K562 (cell line): ENCODE results near the gene ARHGEF16. TPM values are rescaled to one million over a fixed set of nuclear protein-coding genes. Genes with fewer than 3 reads are reported as not detected.

Source experiments
- ATAC-seq: fragments of 200-7000 bp; cut with Tn5 transposase; 3 replicates; pipeline ENCODE4 v1.9.1; 2020; ENCODE audit warnings: moderate library complexity
- BruUV-seq: library from RNA; stranded (reverse); fragments of 400-500 nt; replicated peaks from 2 replicates; lab custom pipeline; 2021; lab: Mats Ljungman, UMichigan
- CTCF ChIA-PET: fragments of 300-600 bp; formaldehyde crosslinking; extraction: SDS; loops from one replicate; lab custom pipeline; 2021; ENCODE audit warnings: low intra/inter-chr PET ratio; lab: Yijun Ruan, JAX
- POLR2A ChIA-PET: fragments of 300-600, 350-650 bp; sonication (Branson Sonifier 250); formaldehyde crosslinking; extraction: SDS; loops from one replicate; lab custom pipeline; 2021; ENCODE audit warnings: antibody characterized with exemption, inconsistent platforms; lab: Yijun Ruan, JAX
- DNase-seq, 4 experiments: peaks; one replicate each; pipeline versions ENCODE4 v3.0.0 to v3.0.0-alpha.2; 2011 to 2018; ENCODE audit warnings: low spot score in 3 of 4, mixed read lengths in 3 of 4; ENCODE audit errors: extremely low read depth in 1 of 4
- FAIRE-seq: peaks from 2 replicates; lab custom pipeline; 2011; peaks lifted over from hg19 to GRCh38; lab: Jason Lieb, UNC
- H2AFZ ChIP-seq: 2 replicates; pipeline ENCODE4 v1.6.0; 2011; ENCODE audit warnings: low read depth, low read length, control low read depth, inconsistent platforms
- H3K27ac ChIP-seq: fragments of 200-600 bp; 3 replicates; pipeline ENCODE4 v1.8.0; 2011; ENCODE audit warnings: low read depth, mild to moderate bottlenecking, control low read depth, inconsistent platforms, low read length, moderate library complexity, mixed read lengths; ENCODE audit errors: extremely low read depth
- H3K27me3 ChIP-seq, 2 experiments: fragments of 300-600 bp in 1 of 2; 2 replicates in 1 of 2; 3 replicates in 1 of 2; pipeline versions ENCODE4 v1.6.0 to v1.8.0; 2011; ENCODE audit warnings: inconsistent platforms in 2 of 2, low read length in 2 of 2, mild to moderate bottlenecking in 1 of 2, mixed read lengths in 1 of 2, moderate library complexity in 1 of 2; ENCODE audit not compliant: control insufficient read depth in 2 of 2, insufficient read depth in 2 of 2
- H3K36me3 ChIP-seq: fragments of 300-600 bp; 3 replicates; pipeline ENCODE4 v1.8.0; 2011; ENCODE audit warnings: mild to moderate bottlenecking, low read length, inconsistent platforms; ENCODE audit not compliant: control insufficient read depth, insufficient read depth
- H3K4me1 ChIP-seq, 2 experiments: fragments of 200-600 bp in 1 of 2; replicated peaks in 1 of 2; 2 replicates in 1 of 2; 3 replicates in 1 of 2; pipeline versions ENCODE4 v1.5.1 to v1.8.0; 2011; ENCODE audit warnings: inconsistent platforms in 2 of 2, low read length in 2 of 2, mild to moderate bottlenecking in 1 of 2, mixed read lengths in 1 of 2, moderate library complexity in 1 of 2; ENCODE audit not compliant: control insufficient read depth in 2 of 2, insufficient read depth in 2 of 2
- H3K4me2 ChIP-seq: 2 replicates; pipeline ENCODE4 v1.6.1; 2011; ENCODE audit warnings: low read length, control low read depth, inconsistent platforms, mixed read lengths; ENCODE audit not compliant: insufficient read depth
- H3K4me3 ChIP-seq: fragments of 200-600 bp; sonication (generic), shearing (Covaris generic); 2 replicates; pipeline ENCODE4 v1.5.1; 2016; ENCODE audit warnings: control low read depth, inconsistent platforms
- H3K79me2 ChIP-seq: fragments of 200-600 bp; 3 replicates; pipeline ENCODE4 v1.8.0; 2011; ENCODE audit warnings: low read length, inconsistent platforms; ENCODE audit not compliant: control insufficient read depth, insufficient read depth
- H3K9ac ChIP-seq, 2 experiments: 2 replicates each; pipeline versions ENCODE4 v1.6.0 to v1.6.1; 2011; ENCODE audit warnings: low read depth in 2 of 2, low read length in 2 of 2, control low read depth in 1 of 2, inconsistent platforms in 1 of 2, mild to moderate bottlenecking in 1 of 2, mixed read lengths in 1 of 2; ENCODE audit not compliant: insufficient read depth in 1 of 2
- H3K9me1 ChIP-seq: one replicate; pipeline ENCODE4 v1.6.0; 2011; ENCODE audit warnings: inconsistent platforms, mild to moderate bottlenecking, low read length, moderate library complexity; ENCODE audit not compliant: control insufficient read depth, insufficient read depth
- H3K9me3 ChIP-seq: replicated peaks from 2 replicates; pipeline ENCODE4 v1.5.1; 2011; ENCODE audit warnings: low read depth, low read length, inconsistent platforms; ENCODE audit not compliant: control insufficient read depth, insufficient read depth
- H4K20me1 ChIP-seq: replicated peaks from 2 replicates; pipeline ENCODE4 v1.6.1; 2011; ENCODE audit warnings: low read length, inconsistent platforms, mixed read lengths; ENCODE audit not compliant: control insufficient read depth, insufficient read depth
- NEUROD1 ChIP-seq: fragments of 150-350 bp; IDR thresholded peaks from 2 replicates; pipeline ENCODE4 v1.6.1; 2014; ENCODE audit warnings: borderline replicate concordance, low read length, low read depth; ENCODE audit not compliant: partially characterized antibody
- NR0B1 ChIP-seq: fragments of 450-650 bp; IDR thresholded peaks from one replicate; pipeline ENCODE4 v1.6.1; 2018; ENCODE audit warnings: mild to moderate bottlenecking, moderate library complexity; ENCODE audit not compliant: partially characterized antibody
- UBTF ChIP-seq, 2 experiments: IDR thresholded peaks; 2 replicates each; pipeline ENCODE4 v1.6.1; 2012; ENCODE audit warnings: improper control_type of control experiment in 2 of 2, low read depth in 2 of 2, low read length in 2 of 2, borderline replicate concordance in 1 of 2
- WGBS: fragments of 100-300 bp; shearing (Covaris generic); methylation state at CpG from one replicate; pipeline ENCODE4 v1.1.6; 2016; ENCODE audit warnings: low coverage, mixed read lengths; ENCODE audit not compliant: insufficient coverage; ENCODE audit errors: missing lambda C conversion rate; 5-methylcytosine and 5-hydroxymethylcytosine counted together
- in situ Hi-C: fragments of 300-500 bp; cut with MboI; formaldehyde crosslinking; loops from 4 replicates; pipeline ENCODE4 v1.15.0; 2018; ENCODE audit warnings: inconsistent platforms, mixed read lengths
- intact Hi-C: fragments of 100-400 bp; cut with micrococcal nuclease; formaldehyde crosslinking; loops from 2 replicates; pipeline ENCODE4 v1.14.2; 2022
- polyA plus RNA-seq, 8 experiments: library from polyadenylated mRNA; depleted of rRNA in 4 of 8; stranded (reverse) in 5 of 8; unstranded in 3 of 8; fragments of >200 nt; fragmentation: Nextera tagmentation in 2 of 8; fragmentation: Illumina TruSeq in 1 of 8; extraction: Ambion mirVana in 2 of 8; extraction: Trizol in 1 of 8; gene quantifications; 2 replicates each; pipeline versions ENCODE4 v1.2.1 to v1.2.3, GENCODE V29; 2011 to 2014; ENCODE audit warnings: inconsistent platforms in 1 of 8, missing spikeins in 1 of 8
- total RNA-seq, 7 experiments: library from RNA; depleted of rRNA in 6 of 7; stranded (reverse); fragments of >200 nt in 6 of 7; fragmentation: Illumina TruSeq in 2 of 7; extraction: Trizol in 2 of 7; gene quantifications; 2 replicates each; pipeline versions ENCODE4 v1.2.1 to v1.2.3, GENCODE V29; 2011 to 2021; ENCODE audit warnings: low replicate concordance in 1 of 7

The ARHGEF16 gene
- total and polyA plus RNA-seq, 9 of the 15 experiments (the other 6 are each of a cell fraction or from before 2014, with no cell fraction given) = 0.15 to 1.2 (median 0.49) TPM; not detected in 2

GRCh38 chr1:3522564-3523265, 68.2 kb downstream of the ARHGEF16 start:
- Histone ChIP-seq H2AFZ (no peak overlapping the region), H3K4me1 (peaks cover 0 to 34% of the 10 kb centered on the region in 2 experiments; a peak in 2 of 5 replicates), H3K9me3 (no peaks in the 10 kb centered on the region; the same call in 1 of the 2 replicates), H3K79me2 (no peaks in the 10 kb centered on the region), H3K27me3 (peaks cover 13 to 69% of the 10 kb centered on the region in 2 experiments; a peak in 3 of 5 replicates), H3K4me2 (no peak overlapping the region), H3K27ac (no peak overlapping the region), H3K4me3 (no peak overlapping the region), H3K9ac (no peak overlapping the region; a peak in 1 of 4 replicates), H3K9me1 (no peaks in the 10 kb centered on the region), H3K36me3 (no peaks in the 10 kb centered on the region), H4K20me1 (peaks cover 16% of the 10 kb centered on the region)
- FAIRE-seq (no peak), ATAC-seq (no peak), DNase-seq (no peak)
- in situ Hi-C loops = no loop called here
- intact Hi-C loops = no loop called here
- WGBS = 1% methylated on average over 13 of the region's 19 CpGs
- BruUV-seq = no TSS peak
- CTCF ChIA-PET = no interaction called here
- no peak for TF ChIP-seq NEUROD1
- POLR2A ChIA-PET = interaction anchor here (0.6 kb wide), 1 partner anchor 219 kb away, joined by 3 read pairs; no protein-coding TSS in a partner anchor

- POLR2A ChIA-PET = no interaction called here
- peaks cover 18 to 79% of the 10 kb centered on the region in 2 experiments; a peak in 4 of 5 replicates for H3K27me3 ChIP-seq
- no peak for FAIRE-seq
- no peak overlapping the region for H3K27ac ChIP-seq
- WGBS = 31% methylated on average over 10 of the region's 13 CpGs
- DNase-seq = no peak
- no peak overlapping the region for H3K9ac ChIP-seq
- peaks cover 0 to 32% of the 10 kb centered on the region in 2 experiments; a peak in 2 of 5 replicates for H3K4me1 ChIP-seq
- no peaks in the 10 kb centered on the region for H3K9me1 ChIP-seq
- no peak overlapping the region for H3K4me3 ChIP-seq
- intact Hi-C loops (no loop called here), in situ Hi-C loops (no loop called here)
- H3K4me2 ChIP-seq = no peak overlapping the region
- no peak for ATAC-seq
- H3K36me3 ChIP-seq = no peaks in the 10 kb centered on the region
- no peak for TF ChIP-seq NR0B1
- peak in 1 of 2 experiments; percentile 24; a peak in 1 of 4 replicates for TF ChIP-seq UBTF (IDR thresholded peaks at IDR 0.05; ENCODE audit: borderline replicate concordance in 1 of 2, low read depth in 2 of 2, low read length in 2 of 2)
- H3K79me2 ChIP-seq = no peaks in the 10 kb centered on the region
- H3K9me3 ChIP-seq = no peaks in the 10 kb centered on the region
- H2AFZ ChIP-seq = no peak overlapping the region
- CTCF ChIA-PET = no interaction called here
- no TSS peak for BruUV-seq
- H4K20me1 ChIP-seq = peaks cover 23% of the 10 kb centered on the region
Observed at GRCh38 chr1:3523980-3524379, 69.5 kb downstream of the ARHGEF16 start.
